Ovary (tissue), 9 donors: Measurements from ENCODE around the gene HSPA12B. TPM values are rescaled to one million over a fixed set of nuclear protein-coding genes. Genes with fewer than 3 reads are reported as not detected.

Experiments
- DNase-seq, 5 donors: peaks; one replicate each; pipeline ENCODE4 v3.0.0-alpha.2; 2019 to 2020
- H3K27ac ChIP-seq, 2 donors: fragments of 200-600 bp; one replicate each; pipeline versions ENCODE4 v1.5.1 to v1.8.0; 2019 to 2022
- H3K27me3 ChIP-seq: fragments of 200-600 bp; one replicate; pipeline ENCODE4 v1.8.0; 2022
- H3K36me3 ChIP-seq: fragments of 200-600 bp; sonication (generic); one replicate; pipeline ENCODE4 v1.5.1; 2019
- H3K4me1 ChIP-seq: one replicate; pipeline ENCODE4 v1.8.1; 2013; ENCODE audit warnings: mild to moderate bottlenecking, moderate library complexity; ENCODE audit not compliant: insufficient read depth
- H3K4me3 ChIP-seq: fragments of 200-600 bp; sonication (generic); one replicate; pipeline ENCODE4 v1.5.1; 2017
- H3K9me3 ChIP-seq, 2 donors: fragments of 200-600 bp in 1 of 2; sonication (generic) in 1 of 2; one replicate each; pipeline versions ENCODE4 v1.5.1 to v1.8.1; 2013 to 2019; ENCODE audit warnings: mild to moderate bottlenecking in 1 of 2, moderate library complexity in 1 of 2
- CTCF ChIP-seq, 3 donors: fragments of 450-650 bp in 2 of 3; fragments of 200-600 bp in 1 of 3; IDR thresholded peaks; one replicate each; pipeline versions ENCODE4 v1.5.1 to v1.8.0; 2016 to 2022; ENCODE audit warnings: antibody characterized with exemption in 3 of 3, mild to moderate bottlenecking in 1 of 3
- EP300 ChIP-seq: sonication (generic); formaldehyde crosslinking; IDR thresholded peaks from one replicate; pipeline ENCODE4 v1.6.1; 2017; ENCODE audit warnings: antibody characterized with exemption
- POLR2A ChIP-seq: fragments of 450-650 bp; IDR thresholded peaks from one replicate; pipeline ENCODE4 v1.6.1; 2017; ENCODE audit warnings: antibody characterized with exemption, mild to moderate bottlenecking, moderate library complexity
- WGBS, 3 donors: extraction: QIAGEN DNeasy Blood & Tissue Kit in 1 of 3; methylation state at CpG; one replicate each; pipeline versions ENCODE4 v1.1.5 to v1.1.7; 2013 to 2017; 5-methylcytosine and 5-hydroxymethylcytosine counted together
- intact Hi-C, 4 donors: fragments of 100-400 bp; cut with DNase I; formaldehyde crosslinking; loops; one replicate each; pipeline versions ENCODE4 v1.11.0 to v1.15.1; 2022 to 2023
- polyA plus RNA-seq, 2 donors: library from polyadenylated mRNA; stranded (reverse); fragments of 200-250 nt in 1 of 2; fragments of 350-450 nt in 1 of 2; fragmentation: Illumina TruSeq in 1 of 2; extraction: RNeasy Lipid Tissue Mini Kit (QIAGEN cat#74804) in 1 of 2; gene quantifications; one replicate each; pipeline ENCODE4 v1.2.3, GENCODE V29; 2013 to 2014
- total RNA-seq, 7 donors: library from RNA; depleted of rRNA in 2 of 7; stranded (reverse); fragments of >200 nt in 2 of 7; fragmentation: NEBNext Ultra II Directional in 3 of 7; extraction: Animal tissue kit (Norgen Biotek cat#: 25700) in 3 of 7; gene quantifications; one replicate each; pipeline versions ENCODE4 v1.1.0 to v1.2.4, GENCODE V29; 2016 to 2023
- donor health status: DM: no; HTN: no; CAD: no; lungs with moderate emphysema.
- donor health status: DM: no; HTN: no; CAD: no.
- donor health status: Bipolar disorder and iron deficiency.
- donor health status: DM: yes; HTN: yes; CAD: no.
- donor health status: DM: no; HTN: no; CAD: no.
- donor health status: DM: yes; HTN: yes; CAD: no.

HSPA12B gene
- total and polyA plus RNA-seq, 9 donors: 4.6 to 22.8 (median 7.4) TPM

GRCh38 chr20:3686867-3687321 lies 45.6 kb upstream of the HSPA12B start:
- no peak overlapping the region for H3K4me3 ChIP-seq
- H3K27ac ChIP-seq: peak overlapping the region in 1 of 2 donors; percentile 1
- no peaks in the 10 kb centered on the region for H3K27me3 ChIP-seq
- TF ChIP-seq CTCF (IDR thresholded peaks at IDR 0.05) (no peak), EP300 (no peak), POLR2A (no peak)
- intact Hi-C loops: loop anchor here in 1 of 4 donors (10.0 kb wide), 1 partner anchor 78 kb away; the partner anchor contains the start of gene ADISSP
- no peaks in the 10 kb centered on the region for H3K36me3 ChIP-seq
- no peaks in the 10 kb centered on the region for H3K9me3 ChIP-seq
- WGBS, 3 donors: 2 to 8% (median 7%) methylated on average over 9 of the region's 9 CpGs
- DNase-seq: peak; percentile 87 to 93 (median 90)
- H3K4me1 ChIP-seq: peaks cover 10% of the 10 kb centered on the region

GRCh38 chr20:3687655-3688054 lies 44.8 kb upstream of the HSPA12B start:
- Histone ChIP-seq H3K36me3 (no peaks in the 10 kb centered on the region), H3K9me3 (no peaks in the 10 kb centered on the region), H3K27me3 (no peaks in the 10 kb centered on the region), H3K4me3 (no peak overlapping the region), H3K4me1 (peaks cover 6% of the 10 kb centered on the region), H3K27ac (peak overlapping the region in 1 of 2 donors; percentile 1)
- no peak for TF ChIP-seq EP300
- TF ChIP-seq CTCF (IDR thresholded peaks at IDR 0.05): no peak
- intact Hi-C loops: loop anchor here in 1 of 4 donors (10.0 kb wide), 1 partner anchor 77 kb away; the partner anchor contains the start of gene ADISSP
- WGBS, 3 donors: 56 to 67% (median 63%) methylated on average over 2 of the region's 2 CpGs
- no peak for DNase-seq

- intact Hi-C loops: loop anchor here in 1 of 4 donors (10.0 kb wide), 1 partner anchor 75 kb away; the partner anchor contains the start of gene ADISSP
- WGBS, 3 donors: 93 to 94% (median 94%) methylated on average over 11 of the region's 11 CpGs
- H3K4me3 ChIP-seq: no peak overlapping the region
- H3K9me3 ChIP-seq: no peaks in the 10 kb centered on the region
- no peaks in the 10 kb centered on the region for H3K36me3 ChIP-seq
- no peak for DNase-seq
- no peaks in the 10 kb centered on the region for H3K27me3 ChIP-seq
- TF ChIP-seq POLR2A (no peak), EP300 (no peak), CTCF (IDR thresholded peaks at IDR 0.05) (no peak)
- H3K4me1 ChIP-seq: peaks cover 6% of the 10 kb centered on the region
- H3K27ac ChIP-seq: no peak overlapping the region
Observed at GRCh38 chr20:3689978-3690377, 42.5 kb upstream of the HSPA12B start.

- intact Hi-C loops: no loop called here
- peaks cover 6% of the 10 kb centered on the region for H3K4me1 ChIP-seq
- H3K4me3 ChIP-seq: no peak overlapping the region
- H3K27ac ChIP-seq: no peak overlapping the region
- no peaks in the 10 kb centered on the region for H3K36me3 ChIP-seq
- TF ChIP-seq CTCF (IDR thresholded peaks at IDR 0.05) (no peak), EP300 (no peak), POLR2A (no peak)
- no peak for DNase-seq
- 97% methylated on average over 3 of the region's 3 CpGs for WGBS, 3 donors
- no peaks in the 10 kb centered on the region for H3K27me3 ChIP-seq
- H3K9me3 ChIP-seq: no peaks in the 10 kb centered on the region
Observed at GRCh38 chr20:3690413-3690812, 42.1 kb upstream of the HSPA12B start.
